ENCODE measurements around the gene FLAD1.

The FLAD1 gene

GRCh38 chr1:155017041-155017945 lies 34.1 kb downstream of the FLAD1 start:
- DNase-seq (ENCODE audit: low spot score), result peak; percentile 85

DNA sequence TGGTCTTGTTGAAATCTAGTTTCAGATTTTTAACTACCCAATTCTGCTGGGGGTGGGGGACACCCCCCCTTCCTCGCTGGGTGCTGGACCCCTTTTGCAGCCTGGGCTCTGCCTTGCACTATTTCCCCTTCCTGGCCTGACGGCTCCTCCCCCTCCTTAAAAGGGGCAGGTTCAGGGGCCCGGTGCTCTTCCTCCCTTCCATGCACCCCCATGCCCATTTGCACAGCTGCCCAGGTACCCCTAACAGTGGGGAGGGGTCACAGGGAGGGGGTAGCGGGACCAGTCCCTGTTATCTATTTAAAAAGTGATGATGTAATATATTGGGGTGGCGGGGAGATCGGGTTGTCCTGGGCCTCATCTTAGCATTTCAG lies 34.8 kb downstream of the FLAD1 start:
- DNase-seq (ENCODE audit: low spot score), result no peak

DNA sequence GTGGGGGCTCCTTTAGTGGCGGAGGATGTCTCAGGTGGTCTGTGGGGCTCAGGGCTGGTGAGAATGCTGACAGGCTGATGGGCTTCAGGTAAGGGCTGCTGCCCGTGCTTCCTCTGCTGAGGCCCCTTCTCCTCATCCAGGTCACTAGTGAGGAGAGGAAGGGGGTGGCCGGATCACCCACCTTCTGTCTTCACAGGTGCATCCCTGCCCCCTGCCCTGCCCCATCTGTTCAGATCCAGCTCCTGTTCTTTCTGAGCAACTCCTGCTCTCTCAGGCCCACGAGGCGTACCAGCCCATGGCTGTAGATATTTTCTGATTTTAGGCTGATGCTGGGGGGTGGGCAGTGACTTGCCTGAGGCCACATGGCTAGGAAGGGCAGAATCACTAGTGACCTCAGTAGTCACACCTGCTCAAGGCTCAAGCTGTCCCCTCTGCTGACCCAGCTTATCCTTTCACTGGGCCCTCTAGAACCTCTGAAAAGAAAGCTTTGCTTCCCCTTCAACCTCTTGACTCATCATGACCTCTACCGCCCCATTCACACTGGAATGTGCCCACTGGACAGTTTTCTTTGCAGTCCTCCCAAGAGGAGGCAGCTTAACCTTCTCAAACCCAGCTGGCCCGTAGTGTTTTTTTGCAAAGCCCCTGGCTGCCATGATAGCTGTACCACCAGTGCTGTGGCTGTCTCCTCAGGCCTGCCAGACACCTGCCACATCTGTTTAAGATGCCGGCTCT lies 35.6 kb downstream of the FLAD1 start:
- DNase-seq (ENCODE audit: low spot score), result no peak

DNA sequence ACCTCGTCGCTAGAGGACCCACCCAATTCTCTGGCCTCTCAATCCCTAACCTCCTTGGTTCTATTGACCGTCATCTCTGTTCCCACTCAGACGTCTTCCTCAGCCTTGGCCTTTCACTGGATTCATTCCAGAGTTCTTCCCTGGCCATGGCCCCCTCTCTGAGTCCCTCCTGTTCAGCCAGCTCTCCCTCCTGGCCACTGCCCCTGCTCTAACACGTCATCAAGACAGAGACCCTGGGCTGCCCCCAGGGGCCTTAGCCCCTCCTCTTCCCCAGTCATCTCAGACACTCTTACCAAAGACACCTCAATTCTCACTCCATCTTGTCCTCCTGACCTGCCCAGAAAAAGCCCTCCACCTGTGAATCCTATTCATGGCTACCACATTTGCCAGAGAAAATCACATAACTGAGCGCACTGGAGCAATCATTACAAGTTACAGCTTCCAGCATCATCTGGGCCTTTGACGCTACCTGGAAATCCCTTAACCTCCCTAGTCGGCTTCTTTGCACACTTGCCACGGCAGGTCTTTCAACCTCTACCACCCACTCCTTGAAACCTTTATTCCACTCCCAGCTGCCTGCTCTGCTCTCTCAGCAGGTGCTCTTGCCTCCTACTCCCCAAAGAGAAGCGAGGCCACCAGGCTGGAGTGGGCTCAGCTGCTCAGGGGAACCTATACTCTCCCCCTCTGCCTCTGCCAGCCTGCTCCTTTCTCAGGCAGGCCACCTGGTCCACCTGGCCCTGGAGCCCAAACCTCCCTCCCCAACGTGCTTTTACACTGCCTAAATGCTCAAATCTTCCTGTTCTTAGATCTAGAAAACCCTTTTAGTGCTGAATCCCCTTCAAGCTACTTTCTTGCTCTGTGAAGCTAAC lies 36.5 kb downstream of the FLAD1 start:
- peak; percentile 50 for DNase-seq (ENCODE audit: low spot score)

GRCh38 chr1:155022136-155022926 lies 39.2 kb downstream of the FLAD1 start:
- DNase-seq (ENCODE audit: low spot score), result no peak

- no peak for DNase-seq (ENCODE audit: low spot score)
Observed at GRCh38 chr1:155022927-155023236, 39.7 kb downstream of the FLAD1 start.

- no peak for DNase-seq (ENCODE audit: low spot score)
Observed at GRCh38 chr1:155023627-155024026, 40.5 kb downstream of the FLAD1 start.

GRCh38 chr1:155024315-155024714 lies 41.2 kb downstream of the FLAD1 start:
- no peak for DNase-seq (ENCODE audit: low spot score)

DNA sequence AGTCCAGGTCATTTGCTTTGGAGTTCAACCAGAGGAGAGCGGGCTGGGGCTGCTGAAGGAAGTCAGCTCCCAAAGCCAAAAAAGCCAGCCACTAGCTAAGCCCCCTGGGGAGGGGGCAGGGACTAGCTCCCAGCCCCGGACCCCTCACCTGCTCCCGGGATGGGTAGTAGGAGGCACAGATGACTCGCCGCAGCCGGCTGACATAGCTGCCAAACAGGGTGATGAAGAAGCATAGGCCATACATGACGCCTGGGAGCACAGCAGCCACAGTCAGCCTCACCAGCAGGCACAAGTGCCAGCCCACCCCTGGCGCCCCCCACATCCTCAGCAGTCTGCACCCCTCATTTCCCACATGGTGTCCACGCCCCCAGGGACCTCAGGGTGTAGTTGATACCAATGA lies 43.0 kb downstream of the FLAD1 start:
- DNase-seq (ENCODE audit: low spot score), result no peak

DNA sequence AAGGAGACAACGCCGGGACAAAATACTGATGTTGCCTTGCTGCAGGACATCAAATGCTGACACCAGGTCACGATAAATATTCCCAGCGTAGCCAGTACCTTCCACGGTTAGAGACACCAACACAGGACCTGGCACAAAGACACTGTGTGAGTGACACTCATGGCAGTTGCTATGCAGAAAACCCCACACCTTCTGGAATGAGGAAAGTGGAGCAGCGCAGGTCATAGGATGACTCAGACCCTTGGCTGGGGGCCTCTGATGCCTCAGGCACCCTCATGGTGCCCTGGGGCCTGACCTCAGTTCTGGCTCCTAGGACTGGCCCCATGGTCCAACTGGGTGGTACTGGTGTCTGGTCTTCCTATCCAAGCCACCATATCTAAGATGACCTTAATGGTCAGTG lies 43.4 kb downstream of the FLAD1 start:
- no peak for DNase-seq (ENCODE audit: low spot score)

- no peak for DNase-seq (ENCODE audit: low spot score)
Observed at GRCh38 chr1:155029513-155030242, 46.5 kb downstream of the FLAD1 start.

- DNase-seq (ENCODE audit: low spot score), result no peak
Observed at GRCh38 chr1:155030243-155030795, 47.2 kb downstream of the FLAD1 start.

DNA sequence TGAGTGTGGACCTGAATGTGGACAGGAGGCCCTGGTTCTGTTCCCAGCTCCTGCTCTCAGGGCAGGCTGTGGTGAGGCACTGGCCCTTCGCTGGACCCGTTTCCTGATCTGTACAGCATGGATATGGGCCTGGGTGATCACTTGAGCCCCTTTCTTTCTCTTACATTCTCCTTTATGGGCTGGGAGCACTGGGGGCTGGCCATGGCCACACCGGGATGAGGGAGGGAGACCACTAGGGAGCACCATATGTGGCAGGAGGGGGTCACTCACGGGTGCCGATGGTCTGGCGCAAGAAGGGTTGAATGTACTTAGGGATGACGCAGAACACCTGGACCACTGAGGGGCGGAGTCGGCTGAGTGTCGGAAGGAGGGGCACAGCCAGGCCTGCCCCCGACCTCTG lies 47.8 kb downstream of the FLAD1 start:
- DNase-seq (ENCODE audit: low spot score), result no peak

GRCh38 chr1:155032886-155033285 lies 49.7 kb downstream of the FLAD1 start:
- no peak for DNase-seq (ENCODE audit: low spot score)

- DNase-seq (ENCODE audit: low spot score), result no peak
Observed at GRCh38 chr1:155033524-155033923, 50.4 kb downstream of the FLAD1 start, which contains the start of the genes DCST1 and DCST2. DCST1 (plus strand) TSS chr1:155033824; CDS start chr1:155034037, 213 bp downstream. DCST2 (minus strand) TSS chr1:155033781; CDS start chr1:155033701, 80 bp downstream.

DNA sequence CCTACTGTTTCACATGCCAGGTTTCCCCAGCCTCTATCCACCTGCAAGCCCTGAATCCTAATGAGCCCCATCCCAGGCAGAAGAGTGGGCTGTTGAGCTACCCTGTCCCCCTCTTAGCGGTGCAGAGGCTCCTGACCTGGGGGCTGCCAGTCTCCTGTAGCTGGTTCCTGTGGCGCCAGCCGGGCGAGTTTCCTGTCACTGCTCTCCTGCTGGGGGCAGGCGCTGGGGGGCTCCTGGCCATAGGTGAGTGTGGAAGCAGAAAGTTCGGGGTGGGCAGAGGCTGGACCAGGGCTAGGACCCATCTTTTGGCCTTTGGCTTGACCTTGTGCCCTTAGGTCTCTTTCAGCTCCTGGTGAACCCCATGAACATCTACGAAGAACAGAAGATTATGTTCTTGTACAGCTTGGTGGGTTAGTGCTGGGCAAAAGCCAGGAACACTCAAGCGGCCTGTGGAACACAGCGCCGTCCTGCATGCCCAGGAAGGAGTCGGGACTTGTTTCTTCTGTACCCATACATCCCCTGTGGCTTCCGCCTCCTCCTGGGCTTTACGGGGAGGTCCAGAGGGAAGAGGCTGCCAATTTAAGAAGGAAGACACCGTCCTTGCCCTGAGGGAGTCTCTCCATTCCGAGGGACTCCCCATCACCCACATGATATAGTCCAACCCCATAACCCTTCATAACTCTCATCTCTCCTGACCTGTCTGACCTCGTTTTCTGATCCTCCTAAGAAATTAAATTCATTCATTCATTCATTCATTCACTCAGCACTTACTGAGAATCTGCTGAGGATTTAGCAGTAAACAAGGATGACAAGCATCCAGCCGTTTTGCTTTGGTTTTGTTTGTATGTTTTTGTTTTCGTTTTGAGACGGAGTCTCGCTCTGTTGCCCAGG lies 51.4 kb downstream of the FLAD1 start:
- no peak for DNase-seq (ENCODE audit: low spot score)

DNA sequence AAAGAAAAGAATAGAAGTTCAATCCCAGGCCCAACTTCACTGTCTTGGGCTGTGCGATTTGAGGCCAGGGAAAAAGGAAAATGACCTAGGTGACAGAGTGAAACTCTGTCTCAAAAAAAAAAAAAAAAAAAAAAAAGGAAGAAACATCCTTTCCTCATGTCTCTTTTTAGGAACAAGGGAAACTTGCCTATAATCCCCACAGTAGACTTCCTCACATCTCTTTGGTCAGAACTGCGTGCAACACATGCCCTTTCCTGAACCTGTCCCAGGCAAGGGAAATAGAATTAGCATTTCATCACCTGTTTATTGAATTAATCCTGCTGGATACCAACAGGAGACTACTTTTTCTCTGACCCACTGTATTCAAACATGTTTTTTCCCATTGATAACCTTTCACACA lies 52.8 kb downstream of the FLAD1 start:
- DNase-seq (ENCODE audit: low spot score), result no peak

GRCh38 chr1:155037043-155037442 lies 53.9 kb downstream of the FLAD1 start:
- no peak for DNase-seq (ENCODE audit: low spot score)

DNA sequence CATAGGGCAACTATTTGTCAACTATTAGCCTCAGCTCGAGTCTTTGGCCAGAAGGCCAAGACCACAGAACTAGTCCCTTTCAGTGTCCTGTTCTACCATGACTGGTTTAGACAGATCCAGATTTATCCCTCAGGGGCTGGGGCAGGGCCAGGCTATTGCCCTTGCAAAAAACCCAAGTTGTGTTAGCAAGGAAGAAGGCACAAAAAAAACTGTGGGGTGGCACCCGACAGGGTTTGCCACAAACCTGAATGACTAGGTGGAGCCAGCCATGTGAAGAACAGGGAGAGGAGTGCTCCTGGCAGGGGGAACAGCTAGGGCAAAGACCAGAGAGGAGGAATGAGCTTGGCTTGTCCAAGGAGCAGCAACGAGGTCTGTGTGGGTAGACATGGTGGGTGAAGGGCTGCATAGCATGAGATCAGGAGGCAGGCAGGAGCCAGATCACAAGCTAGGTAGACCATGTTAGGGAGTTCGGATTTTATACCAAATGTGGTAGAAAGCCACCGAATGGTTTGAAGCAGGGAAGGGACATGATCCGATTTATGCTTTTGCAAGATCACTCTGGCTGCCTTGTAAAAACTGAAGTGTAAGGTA lies 54.8 kb downstream of the FLAD1 start:
- no peak for DNase-seq (ENCODE audit: low spot score)
